ENCODE data around the gene PPA1.
"Not testable (repeated sequence)": the region's sequence is repeated elsewhere in the genome, so short reads cannot be mapped to it uniquely, and the experiment has no call there.

Gene PPA1

DNA sequence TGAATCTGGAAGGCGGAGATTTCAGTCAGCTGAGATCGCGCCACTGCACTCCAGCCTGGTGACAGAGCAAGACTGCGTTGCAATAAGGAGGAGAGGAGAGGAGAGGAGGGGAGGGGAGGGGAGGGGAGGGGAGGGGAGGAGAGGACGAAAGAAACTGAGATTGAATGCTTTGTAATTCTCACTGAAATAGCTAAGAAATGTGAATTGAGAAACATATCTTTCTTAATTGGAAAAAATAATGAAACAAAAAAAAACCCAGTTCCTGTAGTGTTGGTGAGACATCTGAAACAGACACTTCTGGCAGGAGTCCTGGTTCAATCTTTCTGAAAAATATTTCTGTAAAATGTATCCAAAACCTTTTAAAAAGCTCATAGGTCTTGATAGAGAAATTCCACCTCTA is 26.5 kb downstream of the PPA1 start:
- no peak for DNase-seq

DNA sequence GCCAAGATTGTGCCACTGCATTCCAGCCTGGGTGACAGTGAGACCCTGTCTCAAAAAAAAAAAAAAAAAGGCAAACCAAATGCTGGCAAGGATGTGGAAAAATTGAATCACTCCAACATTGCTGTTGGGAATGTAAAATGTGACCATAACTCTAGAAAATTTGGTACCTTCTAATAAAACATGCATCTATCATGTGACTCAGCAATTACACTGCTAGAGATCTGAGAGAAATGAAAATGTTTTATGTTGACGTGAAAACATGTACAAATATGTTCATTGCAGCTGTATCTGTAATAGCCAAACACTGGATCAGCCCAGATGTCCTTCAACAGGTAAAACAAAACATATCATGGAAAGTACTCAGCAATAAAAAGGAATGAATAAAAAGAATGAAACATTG is 32.1 kb downstream of the PPA1 start:
- no peak for DNase-seq

DNA sequence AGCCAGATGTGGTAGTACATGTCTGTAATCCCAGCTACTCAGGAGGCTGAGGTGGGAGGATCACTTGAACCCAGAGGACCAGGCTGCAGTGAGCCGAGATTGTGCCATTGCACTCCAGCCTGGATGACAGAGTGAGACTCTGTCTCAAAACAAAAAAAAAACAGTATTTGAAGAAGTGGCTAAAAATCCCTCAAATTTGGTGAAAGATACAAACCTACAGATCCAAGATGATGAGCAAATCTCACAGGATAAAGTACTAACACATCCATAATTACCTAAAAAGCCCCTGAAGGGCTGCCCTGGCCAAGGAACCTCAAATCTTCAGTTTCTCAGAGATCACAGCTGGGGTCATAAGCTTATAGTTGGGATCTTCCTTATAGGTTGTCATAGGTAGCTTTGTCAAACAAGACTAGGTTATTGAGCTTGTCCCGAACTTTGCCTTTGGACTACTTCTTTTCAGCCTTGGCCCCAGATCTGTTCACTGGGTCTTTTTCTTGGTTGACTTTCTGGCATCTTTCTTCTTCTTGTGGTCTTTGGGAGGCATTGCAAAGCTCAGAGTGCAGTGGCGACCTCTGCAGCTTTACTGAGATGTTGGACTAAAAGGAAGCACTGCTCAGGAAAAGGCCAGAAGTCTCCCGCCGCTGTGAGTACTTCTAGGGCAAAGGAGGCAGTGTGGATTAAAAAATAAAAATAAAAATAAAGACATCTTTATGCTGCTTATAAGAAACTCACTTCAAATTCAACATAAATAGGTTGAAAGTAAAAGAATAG is 34.3 kb downstream of the PPA1 start:
- DNase-seq, result no peak

GRCh38 chr10:70197235-70197945 is 35.8 kb downstream of the PPA1 start:
- DNase-seq, result no peak

- DNase-seq, result no peak
These were observed 39.8 kb downstream of the PPA1 start for GRCh38 chr10:70193391-70193844.

DNA sequence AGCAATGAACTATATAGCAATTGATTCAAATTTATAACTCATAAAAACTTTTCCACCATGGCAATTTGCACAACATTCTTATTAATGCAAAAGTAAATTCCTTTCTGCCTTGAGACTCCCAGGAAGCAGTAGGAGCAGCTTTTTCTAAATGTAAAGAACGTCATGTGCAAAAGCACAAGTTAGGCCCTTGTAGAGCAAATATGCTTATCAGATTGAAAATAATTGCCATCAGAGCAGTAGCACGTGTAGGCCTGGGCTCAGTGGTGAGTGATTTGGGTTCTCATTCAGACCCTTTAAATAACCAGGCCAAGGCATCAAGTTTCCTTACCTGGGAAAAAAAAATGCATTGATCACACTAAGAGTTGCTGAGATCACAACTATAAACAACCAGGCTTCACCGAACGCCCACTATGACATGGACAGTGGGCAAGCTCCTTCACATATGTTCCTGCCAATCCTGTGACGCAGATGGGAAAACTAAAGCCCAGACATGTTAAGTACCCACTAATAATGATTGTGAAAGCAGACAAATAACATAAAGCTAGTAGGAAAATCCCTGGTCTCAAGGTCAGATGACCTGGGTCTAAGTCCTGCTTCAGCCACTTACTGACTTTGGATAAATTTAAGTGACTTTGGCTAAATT is 40.8 kb downstream of the PPA1 start:
- no peak for DNase-seq

GRCh38 chr10:70191972-70192305 is 41.3 kb downstream of the PPA1 start:
- no peak for DNase-seq

DNA sequence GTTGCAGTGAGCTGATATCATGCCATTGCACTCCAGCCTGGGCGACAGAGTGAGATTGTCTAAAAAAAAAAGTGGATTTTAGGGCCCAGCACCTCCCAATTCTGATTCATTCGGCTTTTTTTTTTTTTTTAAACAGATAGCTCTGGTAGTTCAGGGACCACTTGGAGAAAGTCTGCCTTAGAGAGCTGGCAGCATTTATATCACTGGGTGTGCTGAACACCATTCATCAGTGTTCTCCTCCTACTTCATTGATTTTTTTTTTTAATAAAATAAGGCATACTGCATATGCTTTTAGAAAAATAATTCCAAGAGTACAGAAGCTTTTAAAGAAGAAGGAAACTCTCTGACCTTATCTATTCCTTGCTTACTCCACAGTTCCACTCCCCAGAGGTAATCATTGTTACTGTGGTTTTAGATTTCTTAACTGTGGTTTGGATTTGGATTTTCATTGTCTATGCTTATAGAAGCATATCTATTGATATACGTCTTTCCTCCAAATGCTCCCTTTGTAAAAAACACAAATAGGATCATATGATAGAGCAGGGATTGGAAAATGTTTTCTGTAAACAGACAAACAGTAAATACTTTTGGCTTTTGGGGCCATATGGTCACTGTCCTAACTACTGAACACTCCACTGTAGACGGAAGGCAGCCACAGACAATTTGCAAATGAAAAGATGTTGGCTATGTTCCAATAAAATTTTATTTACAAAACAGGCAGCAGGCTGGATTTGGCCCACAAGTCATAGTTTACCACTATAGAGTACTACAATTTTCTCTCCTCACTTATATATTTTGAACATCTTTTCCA is 41.9 kb downstream of the PPA1 start:
- DNase-seq, result no peak

DNA sequence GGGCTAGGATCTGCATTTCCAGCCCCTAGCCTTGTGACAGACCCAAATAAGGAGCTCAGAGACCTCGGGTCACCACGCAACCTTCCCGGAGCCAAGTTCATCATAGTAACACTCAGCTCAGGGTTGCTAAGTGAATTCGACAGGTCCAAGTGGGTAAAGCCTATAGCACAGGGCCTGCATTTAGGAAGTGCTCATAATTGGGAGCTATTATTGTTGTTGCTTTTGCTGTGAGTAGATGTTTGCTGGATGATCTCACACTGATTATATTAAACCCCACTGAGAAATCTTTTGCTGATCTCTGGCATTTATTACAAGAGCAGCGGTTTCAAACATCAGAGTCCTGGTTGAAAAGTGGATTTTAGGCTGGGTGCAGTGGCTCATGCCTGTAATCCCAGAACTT is 42.6 kb downstream of the PPA1 start:
- DNase-seq, result no peak

DNA sequence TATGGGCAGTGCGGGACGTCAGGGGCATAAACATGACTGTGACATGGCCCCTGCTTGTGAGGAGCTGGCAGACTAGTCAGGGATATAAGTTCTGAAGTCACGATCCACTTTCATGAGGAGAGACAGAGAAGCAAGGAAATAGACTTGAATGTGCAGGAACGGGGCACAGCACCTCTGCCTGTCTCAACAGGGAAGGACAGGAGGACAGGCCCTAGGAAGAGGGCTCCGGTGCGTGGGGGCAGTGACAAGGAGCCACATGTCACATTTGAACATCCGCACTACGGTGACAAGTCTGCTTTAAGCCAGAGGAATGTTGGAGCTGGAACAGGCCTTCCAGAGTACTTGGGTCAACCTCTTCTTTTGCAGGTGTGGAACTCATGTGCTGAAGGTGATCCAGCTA is 43.1 kb downstream of the PPA1 start:
- no peak for DNase-seq

GRCh38 chr10:70188768-70189167 is 44.5 kb downstream of the PPA1 start:
- DNase-seq, result no peak

DNA sequence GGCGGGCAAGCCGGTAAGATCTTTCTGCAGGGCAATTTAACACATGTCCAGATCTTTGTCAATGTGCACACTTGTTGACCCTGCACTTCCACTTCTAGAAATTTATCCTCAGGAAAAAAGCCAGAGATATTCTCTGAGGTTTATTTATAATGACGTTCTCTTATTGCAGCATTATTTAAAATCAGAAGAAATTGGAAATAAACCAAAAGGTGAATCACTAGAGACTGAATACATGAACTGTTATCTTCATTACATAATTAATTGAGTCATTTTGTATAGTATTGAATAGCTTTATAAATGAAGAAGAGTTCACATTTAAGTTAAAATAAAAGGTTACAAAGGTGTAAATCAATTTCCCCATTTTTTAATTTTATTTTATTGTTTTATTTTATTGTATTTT is 46.7 kb downstream of the PPA1 start:
- DNase-seq, result no peak

DNA sequence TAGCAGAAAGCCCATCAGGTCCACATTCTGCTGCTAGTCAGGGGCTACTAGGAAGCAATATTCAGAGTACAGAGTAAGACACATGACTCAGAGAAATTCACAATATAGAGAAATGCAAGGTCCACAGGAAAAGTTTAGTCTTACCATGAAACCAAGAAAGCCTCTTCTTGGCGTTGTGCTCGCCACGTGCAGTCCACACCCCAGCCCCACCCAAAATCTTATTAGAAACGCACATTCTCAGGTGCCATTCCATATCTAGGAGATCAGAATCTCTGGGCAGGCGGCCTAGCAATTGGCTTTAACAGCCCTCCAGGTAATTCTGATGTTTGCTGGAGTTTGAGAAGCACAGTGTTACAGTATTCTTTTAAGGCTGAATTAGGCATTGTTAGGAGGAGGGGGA is 47.1 kb downstream of the PPA1 start:
- DNase-seq, result no peak

DNA sequence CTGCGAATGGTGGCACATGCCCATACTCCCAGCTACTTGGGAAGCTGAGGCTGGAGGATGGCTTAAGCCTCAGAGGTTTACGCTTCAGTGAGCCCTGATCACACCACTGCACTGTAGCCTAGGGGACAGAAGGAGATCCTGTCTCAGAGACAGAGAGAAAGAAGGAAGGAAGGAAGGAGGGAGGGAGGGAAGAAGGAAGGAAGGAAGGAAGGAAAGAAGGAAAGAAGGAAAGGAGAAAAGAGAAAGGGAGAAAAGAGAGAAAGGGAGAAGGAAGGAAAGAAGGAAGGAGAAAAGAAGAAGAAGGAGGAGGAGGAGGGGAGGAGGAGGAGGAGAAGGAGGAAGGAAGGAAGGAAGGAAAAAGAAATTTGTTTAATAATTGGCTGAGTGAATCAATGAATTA is 49.9 kb downstream of the PPA1 start:
- no peak for DNase-seq

DNA sequence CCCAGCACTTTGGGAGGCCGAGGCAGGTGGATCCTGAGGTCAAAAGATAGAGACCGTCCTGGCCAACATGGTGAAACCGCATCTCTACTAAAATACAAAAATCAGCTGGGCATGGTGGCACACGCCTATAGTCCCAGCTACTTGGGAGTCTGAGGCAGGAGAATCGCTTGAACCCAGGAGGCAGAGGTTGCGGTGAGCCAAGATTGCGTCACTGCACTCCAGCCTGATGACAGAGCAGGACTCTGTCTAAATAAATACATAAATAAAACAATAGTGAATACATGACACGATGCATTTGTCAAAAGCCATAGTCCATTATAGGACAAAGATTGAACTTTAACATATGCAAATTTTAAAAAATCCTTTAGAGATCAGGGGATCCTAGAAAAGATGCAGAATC is 54.0 kb downstream of the PPA1 start:
- DNase-seq, result not testable (repeated sequence)

DNA sequence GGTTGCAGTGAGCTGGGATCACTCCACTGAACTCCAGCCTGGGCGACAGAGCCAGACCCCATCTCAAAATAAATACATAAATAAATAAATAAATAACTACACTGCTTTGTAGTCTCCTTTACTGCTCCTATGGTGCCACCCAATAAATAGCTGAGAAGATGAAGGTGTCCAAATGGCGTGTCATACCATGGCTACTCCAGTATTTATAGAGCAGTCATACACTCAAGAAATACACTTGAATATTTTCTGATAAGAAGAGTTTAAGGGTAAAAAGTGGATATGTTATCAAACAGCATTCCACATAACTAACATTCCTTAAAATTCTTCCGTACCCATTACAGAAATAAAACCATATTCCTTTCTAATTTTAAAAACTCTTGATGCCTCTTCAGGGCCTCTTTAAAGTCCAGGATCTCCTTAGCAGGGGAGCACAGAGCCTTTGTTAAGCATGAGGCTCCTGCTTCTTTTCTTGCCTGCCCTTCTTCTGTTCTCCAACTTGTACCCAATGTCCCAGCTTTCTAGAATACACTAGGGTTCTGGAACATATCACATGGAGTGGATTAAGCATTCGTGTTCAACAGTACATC is 55.0 kb downstream of the PPA1 start:
- no peak for DNase-seq

DNA sequence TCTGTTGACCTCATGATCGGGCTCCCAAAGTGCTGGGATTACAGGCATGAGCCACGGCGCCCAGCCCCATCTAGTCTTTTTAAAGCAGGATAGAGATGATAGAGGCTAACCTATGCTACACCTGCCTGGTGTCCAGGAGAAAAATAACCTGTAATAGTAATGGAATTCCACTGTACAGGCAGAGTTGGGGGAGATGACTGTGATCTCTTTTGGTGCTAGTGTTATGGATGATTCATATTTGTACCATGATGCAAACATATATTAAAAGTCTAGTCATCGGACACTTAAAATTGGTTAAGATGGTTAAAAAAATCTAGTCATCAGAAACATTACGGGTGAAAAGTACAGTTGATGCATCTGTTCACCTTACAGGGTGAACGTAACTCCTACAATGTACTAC is 56.8 kb downstream of the PPA1 start:
- DNase-seq, result no peak

DNA sequence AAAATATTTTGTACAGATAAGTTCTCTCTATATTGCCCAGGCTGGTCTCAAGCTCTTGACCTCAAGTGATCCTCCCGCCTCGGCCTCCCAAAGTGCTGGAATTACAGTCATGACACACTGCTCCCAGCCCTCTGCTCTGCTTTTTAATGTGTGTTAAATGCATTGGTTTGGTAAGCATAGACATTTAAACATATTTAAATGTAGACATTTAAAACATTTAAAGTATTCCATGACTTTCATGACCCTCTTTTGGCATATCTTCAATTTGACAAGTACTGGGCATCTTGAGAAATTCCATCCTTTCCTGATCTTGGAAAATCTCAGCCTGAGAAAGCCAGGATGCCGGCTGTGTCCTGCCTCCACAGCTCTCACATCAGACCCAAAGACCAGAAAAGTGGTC is 57.7 kb downstream of the PPA1 start:
- no peak for DNase-seq

- DNase-seq, result no peak
These were observed 59.0 kb downstream of the PPA1 start for GRCh38 chr10:70174058-70174741.

- no peak for DNase-seq
These were observed 63.4 kb downstream of the PPA1 start for GRCh38 chr10:70169649-70170364.

- no peak for DNase-seq
These were observed 64.2 kb downstream of the PPA1 start for GRCh38 chr10:70169011-70169410.

DNA sequence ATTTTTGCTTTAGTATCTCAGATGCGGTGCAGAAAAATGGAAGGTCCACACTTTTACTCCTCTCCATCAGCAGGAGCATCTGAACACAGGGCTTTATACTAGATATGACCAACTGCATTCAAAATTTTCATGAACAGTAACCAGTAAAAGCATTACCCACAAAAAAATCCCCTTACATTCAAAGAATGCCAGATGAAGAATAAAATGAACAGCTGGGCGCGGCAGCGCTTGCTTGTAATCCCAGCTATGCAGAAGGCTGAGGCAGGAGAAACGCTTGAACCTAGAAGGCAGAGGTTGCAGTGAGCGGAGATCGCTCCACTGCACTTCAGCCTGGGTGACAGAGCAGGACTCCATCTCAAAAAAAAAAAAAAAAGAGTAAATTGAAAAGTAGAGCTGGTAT is 66.0 kb downstream of the PPA1 start:
- DNase-seq, result no peak

Measured in NCI-H510A treated with DMSO at 0.1 percent for 48 hours (cell line).